HL-60/S4 treated with phorbol 12-myristate 13-acetate at 8.2 ng/mL for 4 days and 3 days (cell line): ENCODE measurements around the gene ZNF485.
"Not testable (repeated sequence)": the region's sequence is repeated elsewhere in the genome, so short reads cannot be mapped to it uniquely, and the experiment has no call there.

Experiments used
- in situ Hi-C: fragments of 300-500 bp; cut with MboI; formaldehyde crosslinking; loops from 2 replicates; pipeline ENCODE4 v1.15.0; 2022; ENCODE audit warnings: low sequenced_read_pairs

ZNF485 gene

GRCh38 chr10:43601576-43601975 is 4.7 kb upstream of the ZNF485 start:
- in situ Hi-C loops: not testable (repeated sequence)

DNA sequence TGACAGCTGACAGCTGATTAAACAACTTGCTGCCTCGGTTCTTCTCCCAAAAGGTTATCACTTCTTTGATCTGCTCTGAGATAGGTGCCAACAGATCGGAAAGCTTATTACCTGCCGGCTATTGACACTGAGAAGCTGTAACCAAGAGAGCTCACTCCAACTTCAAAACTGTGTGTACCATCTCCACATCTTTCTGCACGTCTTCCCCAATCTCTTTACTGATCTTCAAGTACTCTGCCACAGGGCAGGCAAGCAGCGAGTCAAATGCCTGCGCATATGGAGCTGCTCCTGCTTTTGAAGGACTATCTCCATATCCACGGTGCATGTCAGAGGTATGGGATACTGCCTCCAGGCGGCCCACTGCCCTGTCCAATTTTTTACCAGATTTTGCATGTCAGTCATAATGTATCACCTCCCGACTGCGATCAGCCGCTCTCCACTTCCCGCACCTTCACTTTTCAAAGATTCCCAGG is 352 bp upstream of the ZNF485 start:
- in situ Hi-C loops: no loop called here

GRCh38 chr10:43607199-43607573 is 948 bp downstream of the ZNF485 start:
- in situ Hi-C loops: no loop called here

- in situ Hi-C loops: no loop called here
Measured at GRCh38 chr10:43610636-43611035, 4.4 kb downstream of the ZNF485 start.

GRCh38 chr10:43616697-43617370 is 10.6 kb downstream of the ZNF485 start:
- in situ Hi-C loops: no loop called here

GRCh38 chr10:43619368-43619767 is 13.1 kb downstream of the ZNF485 start:
- in situ Hi-C loops: no loop called here

- in situ Hi-C loops: no loop called here
Measured at GRCh38 chr10:43622038-43622437, 15.8 kb downstream of the ZNF485 start.

DNA sequence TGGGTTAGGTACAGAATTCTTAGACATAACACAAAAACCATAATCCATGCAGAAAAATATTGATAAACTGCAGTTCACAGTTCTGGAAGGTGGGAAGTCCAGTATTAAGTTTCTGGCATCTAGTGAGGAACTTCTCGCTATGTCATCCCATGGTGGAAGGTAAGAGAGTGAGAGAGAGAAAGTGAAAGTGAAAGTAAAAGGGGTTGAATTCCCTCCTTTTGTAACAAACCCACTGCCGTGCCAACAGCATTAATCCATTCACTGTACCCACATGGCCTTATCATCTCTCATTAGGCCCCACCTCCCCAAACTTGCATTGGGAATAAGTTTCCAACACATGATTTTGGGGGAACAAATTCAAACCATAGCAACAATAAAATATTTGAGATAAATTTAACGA is 17.1 kb downstream of the ZNF485 start:
- in situ Hi-C loops: no loop called here

DNA sequence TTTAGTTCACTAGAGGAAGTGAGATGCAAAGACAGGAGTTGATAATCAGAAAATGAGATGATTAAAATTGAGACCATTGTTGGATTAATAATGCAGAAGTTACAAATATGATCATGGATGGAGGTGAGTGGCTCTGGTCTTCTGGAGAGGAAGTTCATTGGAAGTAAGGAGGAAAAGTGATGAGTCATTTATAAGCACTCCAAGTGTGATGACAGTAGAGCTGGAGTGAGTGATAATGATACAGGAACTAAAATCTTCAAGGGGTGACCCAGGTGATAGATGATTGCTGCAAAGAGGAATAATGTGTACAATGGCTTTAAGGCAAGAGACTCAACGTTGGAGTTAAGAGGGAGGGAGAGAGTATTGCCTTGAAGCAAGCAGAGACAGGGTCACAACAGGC is 21.7 kb downstream of the ZNF485 start:
- in situ Hi-C loops: no loop called here

- in situ Hi-C loops: no loop called here
Measured at GRCh38 chr10:43628956-43629355, 22.7 kb downstream of the ZNF485 start.

DNA sequence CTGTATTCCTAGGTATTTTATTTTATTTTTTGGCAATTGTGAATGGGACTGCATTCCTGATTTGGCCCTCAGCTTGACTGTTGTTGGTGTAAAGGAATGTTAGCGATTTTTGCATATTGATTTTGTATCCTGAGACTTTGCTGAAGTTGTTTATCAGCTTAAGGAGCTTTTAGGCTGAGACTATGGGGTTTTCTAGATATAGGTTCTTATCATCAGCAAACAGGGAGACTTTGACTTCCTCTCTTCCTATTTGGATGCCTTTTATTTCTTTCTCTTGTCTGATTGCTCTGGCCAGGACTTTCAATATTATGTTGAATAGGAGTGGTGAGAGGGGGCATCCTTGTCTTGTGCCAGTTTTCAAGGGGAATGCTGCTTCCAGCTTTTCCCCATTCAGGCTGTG is 29.6 kb downstream of the ZNF485 start:
- in situ Hi-C loops: not testable (repeated sequence)

DNA sequence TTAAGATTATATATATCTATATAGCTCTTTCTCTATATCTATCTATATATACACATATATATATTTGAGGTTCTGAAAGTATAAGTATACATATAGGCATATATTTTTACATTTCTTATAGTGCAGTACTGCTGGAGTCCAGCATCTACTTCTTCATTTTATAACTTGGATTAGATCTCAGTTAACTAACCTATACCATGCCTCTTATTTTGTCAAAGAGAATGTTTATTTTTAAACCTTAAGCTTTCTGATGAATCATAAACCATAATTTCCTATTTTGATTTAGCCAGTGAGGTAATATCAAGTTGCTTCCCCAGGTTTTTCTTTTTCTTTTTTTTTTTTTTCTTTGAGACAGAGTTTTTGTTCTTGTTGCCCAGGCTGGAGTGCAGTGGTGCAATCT is 34.4 kb downstream of the ZNF485 start:
- in situ Hi-C loops: no loop called here

GRCh38 chr10:43644252-43644651 is 38.0 kb downstream of the ZNF485 start:
- in situ Hi-C loops: no loop called here

- in situ Hi-C loops: no loop called here
Measured at GRCh38 chr10:43645866-43646265, 39.6 kb downstream of the ZNF485 start.

DNA sequence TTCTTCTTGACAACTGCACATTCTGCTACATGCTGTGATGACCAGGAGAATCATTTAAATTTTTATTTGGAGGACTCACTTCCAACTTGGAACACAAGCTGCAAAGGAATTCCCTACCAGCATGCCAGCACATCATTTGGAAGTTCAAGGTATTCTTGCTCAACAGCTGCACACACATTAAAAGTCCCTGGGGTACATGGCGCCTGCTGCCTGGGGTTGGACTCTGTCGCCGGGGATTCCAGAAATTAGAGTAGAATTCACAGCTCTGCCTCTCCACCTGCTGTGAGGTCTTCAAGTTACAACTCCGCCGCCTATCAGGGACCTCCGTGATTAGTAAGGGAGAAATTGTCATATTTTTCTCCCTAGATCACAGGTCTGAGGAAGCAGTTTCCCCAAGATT is 41.3 kb downstream of the ZNF485 start:
- in situ Hi-C loops: no loop called here

GRCh38 chr10:43648095-43648397 is 41.8 kb downstream of the ZNF485 start:
- in situ Hi-C loops: no loop called here

DNA sequence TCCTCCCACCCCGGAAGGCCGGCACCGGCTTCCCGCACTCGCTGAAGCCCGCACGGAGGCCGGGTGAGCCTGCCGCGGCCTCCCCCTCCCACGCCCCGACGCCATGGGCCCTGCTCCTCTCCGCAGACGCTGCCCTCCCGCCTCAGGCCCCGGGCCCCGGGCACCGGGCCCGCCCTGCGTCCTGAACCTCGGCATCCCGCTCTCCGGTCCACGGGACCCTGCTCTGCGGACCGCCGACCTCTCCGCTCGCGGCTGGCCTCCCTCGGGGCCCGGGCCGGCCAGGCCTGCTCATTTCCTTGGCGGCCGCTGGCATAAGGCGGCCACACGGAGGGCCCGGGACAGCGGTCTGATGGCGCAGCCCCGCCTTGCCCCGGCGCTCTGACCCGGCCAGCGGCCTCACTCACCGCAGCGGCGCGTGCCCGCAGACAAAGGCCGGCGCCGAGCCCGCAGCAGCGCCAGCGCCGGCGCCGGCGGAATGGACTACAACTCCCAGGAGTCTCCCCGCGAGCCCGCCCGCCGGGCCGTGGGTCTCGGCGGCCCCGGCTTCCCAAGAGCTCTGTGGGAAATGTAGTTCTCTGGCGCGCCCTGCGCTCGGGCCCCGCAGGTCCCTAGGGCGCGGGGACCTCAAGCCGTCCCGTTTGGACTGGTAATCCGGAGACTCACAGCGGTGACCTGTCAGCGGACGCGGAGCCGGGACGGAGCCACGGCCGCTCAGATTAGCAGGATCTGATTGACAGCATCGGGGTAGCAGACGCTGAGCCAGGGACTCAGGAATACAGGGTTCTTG is 42.4 kb downstream of the ZNF485 start, which contains the start of gene ZNF32:
Gene ZNF32, minus strand, starts transcription at position 484 of the 787 bp plus-strand sequence. CDS start 2,748 bp downstream, outside the sequence.
- in situ Hi-C loops: no loop called here

GRCh38 chr10:43649185-43649523 is 42.9 kb downstream of the ZNF485 start:
- in situ Hi-C loops: no loop called here

GRCh38 chr10:43653746-43654145 is 47.5 kb downstream of the ZNF485 start:
- in situ Hi-C loops: no loop called here

- in situ Hi-C loops: no loop called here
Measured at GRCh38 chr10:43655311-43655710, 49.1 kb downstream of the ZNF485 start.

GRCh38 chr10:43658227-43658626 is 52.0 kb downstream of the ZNF485 start:
- in situ Hi-C loops: no loop called here

DNA sequence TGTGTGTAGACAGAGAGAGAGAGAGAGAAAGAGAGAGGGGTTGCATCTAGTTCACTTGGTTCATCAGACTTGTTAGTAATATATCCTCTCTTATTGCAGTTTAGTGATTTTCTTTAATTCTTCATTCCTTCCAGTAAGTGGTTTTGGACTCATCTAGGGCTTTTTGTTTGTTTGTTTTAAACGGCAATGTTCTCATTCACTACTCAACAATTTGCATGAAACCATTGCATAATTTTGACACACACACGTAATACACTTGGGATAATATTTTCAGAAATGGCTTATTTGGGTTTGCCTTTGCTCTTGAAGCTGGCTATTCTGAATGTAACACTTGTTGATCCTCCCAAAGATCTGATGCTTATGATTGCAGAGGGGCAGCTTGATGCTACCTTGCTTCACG is 58.8 kb downstream of the ZNF485 start:
- in situ Hi-C loops: no loop called here

DNA sequence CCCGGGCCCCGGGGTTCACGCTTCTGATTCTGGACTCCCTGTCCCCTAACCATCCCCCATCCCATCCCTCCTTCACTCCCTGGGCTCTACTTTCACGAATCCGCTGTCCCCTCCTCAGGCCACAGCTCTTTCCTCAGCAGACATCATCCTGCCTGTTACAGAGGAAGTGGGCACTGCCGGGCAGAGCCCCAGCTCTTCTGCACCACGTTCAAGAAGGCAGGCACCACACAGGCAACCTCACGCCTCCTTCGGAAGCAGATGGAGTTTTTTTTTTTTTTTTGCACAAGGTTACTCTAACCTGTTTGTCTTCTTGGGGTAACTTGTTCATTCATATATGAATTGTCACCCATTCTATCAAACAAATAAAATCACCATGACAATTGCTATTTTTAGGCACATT is 60.3 kb downstream of the ZNF485 start:
- in situ Hi-C loops: no loop called here
